ENCODE measurements around the gene FKBP7.

DNA sequence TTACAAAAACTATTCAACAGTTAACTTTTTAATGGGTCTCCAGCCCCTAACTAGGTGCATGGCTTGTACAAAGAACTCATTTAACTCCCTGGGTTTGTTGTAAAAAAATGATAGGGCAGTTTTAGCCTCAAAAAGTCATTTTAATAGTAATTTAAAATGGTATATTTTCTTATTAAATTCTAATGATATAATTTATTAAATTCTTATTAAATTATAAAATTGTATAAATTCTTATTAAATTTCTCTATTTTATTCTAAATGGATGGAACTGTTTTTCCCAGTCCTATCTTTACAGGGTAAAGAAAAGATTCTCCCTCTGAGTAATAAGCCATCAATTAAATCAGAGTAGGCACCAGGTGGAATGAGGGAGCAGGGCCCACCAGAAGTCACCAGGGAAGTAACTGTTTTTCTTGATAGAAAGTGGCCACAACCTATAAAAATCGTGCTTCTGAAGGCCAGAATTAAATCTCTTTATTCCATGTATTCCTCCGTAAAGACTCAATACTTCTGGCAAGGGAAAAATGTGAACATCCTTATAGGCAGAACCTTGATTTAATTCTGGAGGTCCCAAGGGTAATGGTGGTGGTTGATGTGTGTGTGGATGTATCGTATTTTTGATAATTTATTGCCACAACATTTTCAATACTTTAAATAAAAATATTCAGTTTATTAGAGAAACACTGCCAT is 814 bp downstream of the FKBP7 start:
- TF ChIP-seq SP2 (CRISPR knock-in tag; IDR thresholded peaks at IDR 0.05) (no peak), TARDBP (CRISPR knock-in tag; IDR thresholded peaks at IDR 0.05) (no peak), YY1 (IDR thresholded peaks at IDR 0.05; ENCODE audit: insufficient read depth, insufficient replicate concordance, low read depth, low read length) (no peak), AGO1 (IDR thresholded peaks at IDR 0.05; ENCODE audit: low read depth, low read length, poor library complexity, severe bottlenecking) (no peak), ZEB1 (IDR thresholded peaks at IDR 0.05; ENCODE audit: insufficient replicate concordance, low read depth) (no peak), CHD2 (IDR thresholded peaks at IDR 0.05; ENCODE audit: low read depth, low read length) (no peak)
- TF ChIP-seq, protein P1, sequence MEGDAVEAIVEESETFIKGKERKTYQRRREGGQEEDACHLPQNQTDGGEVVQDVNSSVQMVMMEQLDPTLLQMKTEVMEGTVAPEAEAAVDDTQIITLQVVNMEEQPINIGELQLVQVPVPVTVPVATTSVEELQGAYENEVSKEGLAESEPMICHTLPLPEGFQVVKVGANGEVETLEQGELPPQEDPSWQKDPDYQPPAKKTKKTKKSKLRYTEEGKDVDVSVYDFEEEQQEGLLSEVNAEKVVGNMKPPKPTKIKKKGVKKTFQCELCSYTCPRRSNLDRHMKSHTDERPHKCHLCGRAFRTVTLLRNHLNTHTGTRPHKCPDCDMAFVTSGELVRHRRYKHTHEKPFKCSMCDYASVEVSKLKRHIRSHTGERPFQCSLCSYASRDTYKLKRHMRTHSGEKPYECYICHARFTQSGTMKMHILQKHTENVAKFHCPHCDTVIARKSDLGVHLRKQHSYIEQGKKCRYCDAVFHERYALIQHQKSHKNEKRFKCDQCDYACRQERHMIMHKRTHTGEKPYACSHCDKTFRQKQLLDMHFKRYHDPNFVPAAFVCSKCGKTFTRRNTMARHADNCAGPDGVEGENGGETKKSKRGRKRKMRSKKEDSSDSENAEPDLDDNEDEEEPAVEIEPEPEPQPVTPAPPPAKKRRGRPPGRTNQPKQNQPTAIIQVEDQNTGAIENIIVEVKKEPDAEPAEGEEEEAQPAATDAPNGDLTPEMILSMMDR (CRISPR knock-in tag; IDR thresholded peaks at IDR 0.05) = no peak
- TF ChIP-seq, protein P2, sequence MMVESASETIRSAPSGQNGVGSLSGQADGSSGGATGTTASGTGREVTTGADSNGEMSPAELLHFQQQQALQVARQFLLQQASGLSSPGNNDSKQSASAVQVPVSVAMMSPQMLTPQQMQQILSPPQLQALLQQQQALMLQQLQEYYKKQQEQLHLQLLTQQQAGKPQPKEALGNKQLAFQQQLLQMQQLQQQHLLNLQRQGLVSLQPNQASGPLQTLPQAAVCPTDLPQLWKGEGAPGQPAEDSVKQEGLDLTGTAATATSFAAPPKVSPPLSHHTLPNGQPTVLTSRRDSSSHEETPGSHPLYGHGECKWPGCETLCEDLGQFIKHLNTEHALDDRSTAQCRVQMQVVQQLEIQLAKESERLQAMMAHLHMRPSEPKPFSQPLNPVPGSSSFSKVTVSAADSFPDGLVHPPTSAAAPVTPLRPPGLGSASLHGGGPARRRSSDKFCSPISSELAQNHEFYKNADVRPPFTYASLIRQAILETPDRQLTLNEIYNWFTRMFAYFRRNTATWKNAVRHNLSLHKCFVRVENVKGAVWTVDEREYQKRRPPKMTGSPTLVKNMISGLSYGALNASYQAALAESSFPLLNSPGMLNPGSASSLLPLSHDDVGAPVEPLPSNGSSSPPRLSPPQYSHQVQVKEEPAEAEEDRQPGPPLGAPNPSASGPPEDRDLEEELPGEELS (CRISPR knock-in tag; IDR thresholded peaks at IDR 0.05) = no peak
